Measurements from ENCODE around the gene COL23A1. TPM values are rescaled to one million over a fixed set of nuclear protein-coding genes. Genes with fewer than 3 reads are reported as not detected.

Gene COL23A1
- polyA plus RNA-seq, 1 donor (not counting 4 experiments of a cell fraction or from before 2014, with no cell fraction given) = not detected

- Histone ChIP-seq H3K9me1 (ENCODE audit: control insufficient read depth, extremely low read depth, insufficient read depth, low read length) (no peaks in the 10 kb centered on the region), H4K20me1 (ENCODE audit: control insufficient read depth, extremely low read depth, insufficient read depth, low read length) (no peaks in the 10 kb centered on the region), H3K4me2 (ENCODE audit: control insufficient read depth, extremely low read depth, insufficient read depth, low read depth, low read length) (no peak overlapping the region), H3K9ac (ENCODE audit: control insufficient read depth, extremely low read depth, insufficient read depth, low read length) (no peak overlapping the region), H3K36me3 (ENCODE audit: control insufficient read depth in 2 of 2, extremely low read depth in 1 of 2, insufficient read depth in 2 of 2, low read length in 2 of 2) (no peaks in the 10 kb centered on the region), H3K27ac (ENCODE audit: control insufficient read depth, insufficient read depth, low read length) (no peak overlapping the region), H3K4me1 (ENCODE audit: control insufficient read depth, extremely low read depth, insufficient read depth, low read length) (no peaks in the 10 kb centered on the region), H2AFZ (ENCODE audit: control insufficient read depth, low read length) (no peak overlapping the region), H3K79me2 (ENCODE audit: control insufficient read depth, insufficient read depth, low read length) (no peaks in the 10 kb centered on the region), H3K9me3 (ENCODE audit: control insufficient read depth, low read depth, low read length) (no peaks in the 10 kb centered on the region), H3K27me3 (ENCODE audit: control insufficient read depth, extremely low read depth, insufficient read depth, low read length) (peaks cover 4% of the 10 kb centered on the region), H3K4me3 (ENCODE audit: control insufficient read depth in 2 of 3, extremely low read depth in 1 of 3, insufficient read depth in 2 of 3, low read depth in 1 of 3, low read length in 3 of 3) (no peak overlapping the region)
- dilution Hi-C loops (cut with MboI; ENCODE audit: extremely low pct_ligation_motif_present, low sequenced_read_pairs) = no loop called here
- DNase-seq (ENCODE audit: low read depth, low spot score) (no peak), FAIRE-seq (no peak)
- no peak for TF ChIP-seq EZH2 (IDR thresholded peaks at IDR 0.05; ENCODE audit: low read length)
- TF ChIP-seq, protein P1, sequence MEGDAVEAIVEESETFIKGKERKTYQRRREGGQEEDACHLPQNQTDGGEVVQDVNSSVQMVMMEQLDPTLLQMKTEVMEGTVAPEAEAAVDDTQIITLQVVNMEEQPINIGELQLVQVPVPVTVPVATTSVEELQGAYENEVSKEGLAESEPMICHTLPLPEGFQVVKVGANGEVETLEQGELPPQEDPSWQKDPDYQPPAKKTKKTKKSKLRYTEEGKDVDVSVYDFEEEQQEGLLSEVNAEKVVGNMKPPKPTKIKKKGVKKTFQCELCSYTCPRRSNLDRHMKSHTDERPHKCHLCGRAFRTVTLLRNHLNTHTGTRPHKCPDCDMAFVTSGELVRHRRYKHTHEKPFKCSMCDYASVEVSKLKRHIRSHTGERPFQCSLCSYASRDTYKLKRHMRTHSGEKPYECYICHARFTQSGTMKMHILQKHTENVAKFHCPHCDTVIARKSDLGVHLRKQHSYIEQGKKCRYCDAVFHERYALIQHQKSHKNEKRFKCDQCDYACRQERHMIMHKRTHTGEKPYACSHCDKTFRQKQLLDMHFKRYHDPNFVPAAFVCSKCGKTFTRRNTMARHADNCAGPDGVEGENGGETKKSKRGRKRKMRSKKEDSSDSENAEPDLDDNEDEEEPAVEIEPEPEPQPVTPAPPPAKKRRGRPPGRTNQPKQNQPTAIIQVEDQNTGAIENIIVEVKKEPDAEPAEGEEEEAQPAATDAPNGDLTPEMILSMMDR (optimal IDR thresholded peaks at IDR 0.05 in 1 of 3, IDR thresholded peaks at IDR 0.05 in 1 of 3, conservative IDR thresholded peaks at IDR 0.05 in 1 of 3; ENCODE audit: extremely low read depth in 1 of 3, insufficient read depth in 2 of 3, low read length in 3 of 3) = no peak
Measured at GRCh38 chr5:178366998-178367735, 223.0 kb downstream of the COL23A1 start.

DNA sequence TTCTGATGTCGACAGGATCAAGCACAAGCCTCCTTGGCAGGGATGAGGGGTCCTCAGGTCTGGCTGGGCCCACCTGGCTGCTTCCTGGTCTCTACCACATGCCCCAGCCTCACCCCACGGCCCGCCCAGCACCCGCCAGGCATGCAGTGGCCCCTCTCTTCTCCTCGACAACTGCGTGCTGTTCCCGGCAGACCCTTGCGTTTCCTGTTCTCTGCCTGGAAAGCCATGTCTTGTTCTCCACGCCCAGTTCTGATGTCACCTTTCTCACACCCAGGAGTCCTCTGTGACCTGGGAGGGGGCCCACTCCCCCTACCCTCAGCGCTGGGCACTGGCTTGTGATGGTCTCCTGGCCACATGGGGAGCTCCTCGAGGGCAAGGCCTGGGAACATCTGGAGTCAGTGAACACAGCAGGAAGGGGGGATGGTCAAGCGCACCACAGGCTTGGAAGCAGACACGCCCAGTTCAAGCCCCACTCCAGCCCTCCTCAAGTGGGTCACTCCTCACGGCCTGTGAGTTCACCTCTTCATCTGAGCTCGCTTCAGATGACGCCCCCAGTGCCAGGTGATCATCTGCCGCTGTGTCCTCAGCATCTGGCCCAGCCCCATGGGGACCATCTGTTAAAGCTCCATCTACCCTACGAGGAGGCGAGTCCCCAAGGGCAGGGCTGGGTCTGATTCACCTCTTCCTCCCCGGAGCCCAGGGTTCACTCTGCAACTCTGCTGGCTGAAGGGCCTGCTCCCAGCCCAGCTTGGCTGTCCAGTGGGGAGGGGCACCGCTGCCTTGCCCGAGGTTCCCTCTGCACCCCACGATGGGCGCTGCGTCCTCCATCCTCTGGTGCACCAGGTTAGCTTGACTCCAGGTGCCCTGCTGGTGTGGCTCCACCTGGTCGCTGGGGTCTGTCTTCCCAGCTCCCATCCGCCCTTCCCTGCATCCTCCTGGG lies 224.4 kb downstream of the COL23A1 start:
- peaks cover 3% of the 10 kb centered on the region for H3K27me3 ChIP-seq (ENCODE audit: control insufficient read depth, extremely low read depth, insufficient read depth, low read length)
- no peak for DNase-seq (ENCODE audit: low read depth, low spot score)
- H3K9me3 ChIP-seq (ENCODE audit: control insufficient read depth, low read depth, low read length) = no peaks in the 10 kb centered on the region
- no peak overlapping the region for H3K4me2 ChIP-seq (ENCODE audit: control insufficient read depth, extremely low read depth, insufficient read depth, low read depth, low read length)
- H2AFZ ChIP-seq (ENCODE audit: control insufficient read depth, low read length) = no peak overlapping the region
- no peaks in the 10 kb centered on the region for H3K79me2 ChIP-seq (ENCODE audit: control insufficient read depth, insufficient read depth, low read length)
- H3K9me1 ChIP-seq (ENCODE audit: control insufficient read depth, extremely low read depth, insufficient read depth, low read length) = no peaks in the 10 kb centered on the region
- H3K4me1 ChIP-seq (ENCODE audit: control insufficient read depth, extremely low read depth, insufficient read depth, low read length) = no peaks in the 10 kb centered on the region
- no peak overlapping the region for H3K4me3 ChIP-seq (ENCODE audit: control insufficient read depth in 2 of 3, extremely low read depth in 1 of 3, insufficient read depth in 2 of 3, low read depth in 1 of 3, low read length in 3 of 3)
- dilution Hi-C loops (cut with MboI; ENCODE audit: extremely low pct_ligation_motif_present, low sequenced_read_pairs) = no loop called here
- no peak for FAIRE-seq
- no peaks in the 10 kb centered on the region for H3K36me3 ChIP-seq (ENCODE audit: control insufficient read depth in 2 of 2, extremely low read depth in 1 of 2, insufficient read depth in 2 of 2, low read length in 2 of 2)
- H3K9ac ChIP-seq (ENCODE audit: control insufficient read depth, extremely low read depth, insufficient read depth, low read length) = no peak overlapping the region
- no peak overlapping the region for H3K27ac ChIP-seq (ENCODE audit: control insufficient read depth, insufficient read depth, low read length)
- TF ChIP-seq, protein P1 (optimal IDR thresholded peaks at IDR 0.05 in 1 of 3, IDR thresholded peaks at IDR 0.05 in 1 of 3, conservative IDR thresholded peaks at IDR 0.05 in 1 of 3; ENCODE audit: extremely low read depth in 1 of 3, insufficient read depth in 2 of 3, low read length in 3 of 3) = no peak
- TF ChIP-seq EZH2 (IDR thresholded peaks at IDR 0.05; ENCODE audit: low read length) = no peak
- no peaks in the 10 kb centered on the region for H4K20me1 ChIP-seq (ENCODE audit: control insufficient read depth, extremely low read depth, insufficient read depth, low read length)
